ENCODE data around the gene MAP1S.
"Not testable (repeated sequence)": the region's sequence is repeated elsewhere in the genome, so short reads cannot be mapped to it uniquely, and the experiment has no call there.

Gene MAP1S

GRCh38 chr19:17778968-17779929 lies 60.0 kb downstream of the MAP1S start:
- peaks cover 66% of the 10 kb centered on the region for H3K36me3 ChIP-seq (ENCODE audit: insufficient read depth, low read length)
- H3K4me3 ChIP-seq (ENCODE audit: low read depth in 1 of 2, low read length in 2 of 2), result no peak overlapping the region

DNA sequence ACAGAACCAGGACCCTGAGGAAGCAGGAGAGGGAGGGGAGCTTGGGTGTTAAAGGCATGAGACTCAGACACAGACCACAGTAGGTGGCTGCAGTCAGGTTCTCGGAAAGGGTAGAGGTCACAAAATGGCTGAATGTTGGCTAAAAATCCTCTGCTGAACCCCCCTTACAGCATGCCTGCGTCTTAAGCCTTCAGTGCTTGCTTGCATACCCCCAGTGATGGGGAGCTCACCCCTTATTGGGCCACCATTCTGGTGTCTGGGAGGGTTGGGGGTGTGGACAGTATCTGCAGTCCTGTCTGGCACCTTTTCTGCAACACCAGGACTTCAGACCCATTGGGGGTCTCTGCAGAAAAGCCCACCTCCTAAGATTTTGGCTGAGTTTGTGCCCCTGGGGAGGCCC lies 61.5 kb downstream of the MAP1S start:
- TF ChIP-seq EZH2 (IDR thresholded peaks at IDR 0.05; ENCODE audit: borderline replicate concordance, low read depth, low read length, severe bottlenecking), result no peak
- TF ChIP-seq, protein P1, sequence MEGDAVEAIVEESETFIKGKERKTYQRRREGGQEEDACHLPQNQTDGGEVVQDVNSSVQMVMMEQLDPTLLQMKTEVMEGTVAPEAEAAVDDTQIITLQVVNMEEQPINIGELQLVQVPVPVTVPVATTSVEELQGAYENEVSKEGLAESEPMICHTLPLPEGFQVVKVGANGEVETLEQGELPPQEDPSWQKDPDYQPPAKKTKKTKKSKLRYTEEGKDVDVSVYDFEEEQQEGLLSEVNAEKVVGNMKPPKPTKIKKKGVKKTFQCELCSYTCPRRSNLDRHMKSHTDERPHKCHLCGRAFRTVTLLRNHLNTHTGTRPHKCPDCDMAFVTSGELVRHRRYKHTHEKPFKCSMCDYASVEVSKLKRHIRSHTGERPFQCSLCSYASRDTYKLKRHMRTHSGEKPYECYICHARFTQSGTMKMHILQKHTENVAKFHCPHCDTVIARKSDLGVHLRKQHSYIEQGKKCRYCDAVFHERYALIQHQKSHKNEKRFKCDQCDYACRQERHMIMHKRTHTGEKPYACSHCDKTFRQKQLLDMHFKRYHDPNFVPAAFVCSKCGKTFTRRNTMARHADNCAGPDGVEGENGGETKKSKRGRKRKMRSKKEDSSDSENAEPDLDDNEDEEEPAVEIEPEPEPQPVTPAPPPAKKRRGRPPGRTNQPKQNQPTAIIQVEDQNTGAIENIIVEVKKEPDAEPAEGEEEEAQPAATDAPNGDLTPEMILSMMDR (IDR thresholded peaks at IDR 0.05; ENCODE audit: borderline replicate concordance, extremely low read depth, low read length, poor library complexity, severe bottlenecking), result no peak
- H3K4me2 ChIP-seq (ENCODE audit: insufficient read depth, low read length), result no peak overlapping the region
- no peaks in the 10 kb centered on the region for H3K27me3 ChIP-seq (ENCODE audit: insufficient read depth, low read length, poor library complexity)
- peaks cover 10% of the 10 kb centered on the region for H4K20me1 ChIP-seq (ENCODE audit: insufficient read depth, low read length)
- no peak overlapping the region for H2AFZ ChIP-seq (ENCODE audit: low read depth, low read length)
- no peaks in the 10 kb centered on the region for H3K79me2 ChIP-seq (ENCODE audit: insufficient read depth, low read length)
- H3K27ac ChIP-seq (ENCODE audit: low read length), result no peak overlapping the region
- no peak overlapping the region for H3K4me3 ChIP-seq (ENCODE audit: low read depth in 1 of 2, low read length in 2 of 2)
- no peak for ATAC-seq (ENCODE audit: insufficient read depth, low read depth)
- H3K9me3 ChIP-seq (ENCODE audit: insufficient read depth, low read length, severe bottlenecking), result no peaks in the 10 kb centered on the region
- H3K9ac ChIP-seq (ENCODE audit: low read depth, low read length), result no peak overlapping the region
- peaks cover 61% of the 10 kb centered on the region for H3K36me3 ChIP-seq (ENCODE audit: insufficient read depth, low read length)
- DNase-seq, result no peak
- no peaks in the 10 kb centered on the region for H3K4me1 ChIP-seq (ENCODE audit: insufficient read depth, low read length)

More at GRCh38 chr19:17778968-17779929, 60.0 kb downstream of the MAP1S start:
- H3K4me2 ChIP-seq (ENCODE audit: insufficient read depth, low read length), result no peak overlapping the region
- peaks cover 7% of the 10 kb centered on the region for H4K20me1 ChIP-seq (ENCODE audit: insufficient read depth, low read length)
- no peaks in the 10 kb centered on the region for H3K4me1 ChIP-seq (ENCODE audit: insufficient read depth, low read length)
- DNase-seq (no peak), ATAC-seq (ENCODE audit: insufficient read depth, low read depth) (no peak)
- no peak overlapping the region for H3K27ac ChIP-seq (ENCODE audit: low read length)
- no peaks in the 10 kb centered on the region for H3K27me3 ChIP-seq (ENCODE audit: insufficient read depth, low read length, poor library complexity)
- no peaks in the 10 kb centered on the region for H3K79me2 ChIP-seq (ENCODE audit: insufficient read depth, low read length)
- TF ChIP-seq EZH2 (IDR thresholded peaks at IDR 0.05; ENCODE audit: borderline replicate concordance, low read depth, low read length, severe bottlenecking), result no peak
- TF ChIP-seq, protein P1 (IDR thresholded peaks at IDR 0.05; ENCODE audit: borderline replicate concordance, extremely low read depth, low read length, poor library complexity, severe bottlenecking), result no peak
- H3K9me3 ChIP-seq (ENCODE audit: insufficient read depth, low read length, severe bottlenecking), result no peaks in the 10 kb centered on the region
- no peak overlapping the region for H2AFZ ChIP-seq (ENCODE audit: low read depth, low read length)
- H3K9ac ChIP-seq (ENCODE audit: low read depth, low read length), result no peak overlapping the region

DNA sequence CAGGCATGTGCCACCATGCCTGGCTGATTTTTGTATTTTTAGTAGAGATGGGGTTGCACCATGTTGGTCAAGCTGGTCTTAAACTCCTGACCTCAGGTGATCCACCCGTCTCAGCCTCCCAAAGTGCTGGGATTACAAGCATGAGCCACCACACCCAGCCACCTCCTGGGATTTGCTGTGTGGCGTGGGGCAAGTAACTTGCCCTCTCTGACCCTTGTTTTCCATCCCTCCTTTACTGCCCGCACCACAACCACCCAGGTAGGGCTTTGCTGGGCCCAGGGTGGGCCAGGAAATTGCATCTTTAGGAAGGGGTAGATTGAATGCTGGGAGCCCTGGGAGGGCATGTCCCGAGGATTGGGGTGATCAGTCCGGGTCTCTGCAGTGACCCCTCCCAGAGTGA lies 64.4 kb downstream of the MAP1S start:
- H3K9me3 ChIP-seq (ENCODE audit: insufficient read depth, low read length, severe bottlenecking), result not testable (repeated sequence)
- H3K36me3 ChIP-seq (ENCODE audit: insufficient read depth, low read length), result peaks cover 57% of the 10 kb centered on the region

More for the DNA sequence above, 64.4 kb downstream of the MAP1S start:
- not testable (repeated sequence) for H3K9ac ChIP-seq (ENCODE audit: low read depth, low read length); H3K4me2 ChIP-seq (ENCODE audit: insufficient read depth, low read length); H4K20me1 ChIP-seq (ENCODE audit: insufficient read depth, low read length); ATAC-seq (ENCODE audit: insufficient read depth, low read depth); H3K27me3 ChIP-seq (ENCODE audit: insufficient read depth, low read length, poor library complexity); H3K27ac ChIP-seq (ENCODE audit: low read length); H2AFZ ChIP-seq (ENCODE audit: low read depth, low read length); H3K4me3 ChIP-seq (ENCODE audit: low read depth in 1 of 2, low read length in 2 of 2); DNase-seq; H3K4me1 ChIP-seq (ENCODE audit: insufficient read depth, low read length); H3K79me2 ChIP-seq (ENCODE audit: insufficient read depth, low read length)

All from DND-41 (cell line).